ENCODE results near the gene AHSG.
"Not testable (repeated sequence)": the region's sequence is repeated elsewhere in the genome, so short reads cannot be mapped to it uniquely, and the experiment has no call there.

The AHSG gene

GRCh38 chr3:186618318-186618938 lies 5.6 kb downstream of the AHSG start:
- no peak for DNase-seq (ENCODE audit: low read depth)

DNA sequence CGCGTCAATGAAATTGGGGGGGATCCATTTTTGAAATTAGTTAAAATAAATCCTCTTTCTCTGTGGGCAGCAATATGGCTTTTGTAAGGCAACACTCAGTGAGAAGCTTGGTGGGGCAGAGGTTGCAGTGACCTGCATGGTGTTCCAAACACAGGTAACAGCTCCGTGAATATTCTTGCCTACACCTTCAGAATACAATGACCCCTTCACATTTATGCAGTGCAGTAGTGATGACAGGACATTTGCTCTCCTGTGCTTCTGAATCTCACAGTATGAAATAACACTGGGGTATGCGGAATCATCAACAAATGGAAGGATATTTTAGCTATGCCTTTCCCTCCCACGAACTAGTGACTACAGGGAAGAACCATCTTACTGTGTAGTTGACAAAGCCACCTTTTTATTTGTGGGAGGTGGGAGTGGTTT lies 6.9 kb downstream of the AHSG start:
- DNase-seq (ENCODE audit: low read depth), result no peak

- DNase-seq (ENCODE audit: low read depth), result no peak
Measured at GRCh38 chr3:186620213-186621092, 7.6 kb downstream of the AHSG start.

- no peak for DNase-seq (ENCODE audit: low read depth)
Measured at GRCh38 chr3:186621894-186622650, 9.2 kb downstream of the AHSG start.

- no peak for DNase-seq (ENCODE audit: low read depth)
Measured at GRCh38 chr3:186622651-186623310, 9.9 kb downstream of the AHSG start.

GRCh38 chr3:186624598-186624997 lies 11.7 kb downstream of the AHSG start:
- DNase-seq (ENCODE audit: low read depth), result no peak

GRCh38 chr3:186625600-186626042 lies 12.8 kb downstream of the AHSG start:
- DNase-seq (ENCODE audit: low read depth), result no peak

DNA sequence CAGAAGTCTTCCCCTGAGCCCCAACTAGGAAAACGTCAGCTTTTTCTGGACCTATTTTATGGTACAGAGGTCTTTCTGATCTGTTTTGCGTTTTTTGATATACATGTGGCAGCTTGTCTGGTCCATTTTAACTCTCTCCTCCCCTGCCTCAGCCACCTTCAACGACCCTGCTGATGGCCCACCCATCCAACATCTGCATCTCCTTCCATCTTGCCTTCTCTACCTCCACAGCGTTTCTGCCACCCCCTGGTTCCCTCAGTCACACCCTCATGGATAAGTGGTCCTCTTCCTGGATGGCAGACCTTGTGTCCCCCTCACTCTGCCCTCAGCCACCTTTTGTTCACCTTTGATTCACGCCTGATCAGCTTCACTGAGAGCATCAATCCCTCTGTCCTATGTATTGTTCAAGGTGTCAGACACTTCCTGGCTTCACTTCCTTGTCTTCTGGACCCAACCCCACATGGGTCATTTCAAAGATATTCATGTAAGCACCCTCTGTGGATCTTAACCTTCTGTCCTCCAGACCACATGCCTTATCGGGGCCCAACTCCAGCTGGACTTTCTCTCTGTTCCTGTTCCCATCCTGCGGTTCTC lies 13.5 kb downstream of the AHSG start:
- no peak for DNase-seq (ENCODE audit: low read depth)

GRCh38 chr3:186627852-186628414 lies 15.1 kb downstream of the AHSG start:
- no peak for DNase-seq (ENCODE audit: low read depth)

- DNase-seq (ENCODE audit: low read depth), result no peak
Measured at GRCh38 chr3:186628756-186629155, 15.9 kb downstream of the AHSG start.

GRCh38 chr3:186630950-186631641 lies 18.2 kb downstream of the AHSG start:
- DNase-seq (ENCODE audit: low read depth), result no peak

DNA sequence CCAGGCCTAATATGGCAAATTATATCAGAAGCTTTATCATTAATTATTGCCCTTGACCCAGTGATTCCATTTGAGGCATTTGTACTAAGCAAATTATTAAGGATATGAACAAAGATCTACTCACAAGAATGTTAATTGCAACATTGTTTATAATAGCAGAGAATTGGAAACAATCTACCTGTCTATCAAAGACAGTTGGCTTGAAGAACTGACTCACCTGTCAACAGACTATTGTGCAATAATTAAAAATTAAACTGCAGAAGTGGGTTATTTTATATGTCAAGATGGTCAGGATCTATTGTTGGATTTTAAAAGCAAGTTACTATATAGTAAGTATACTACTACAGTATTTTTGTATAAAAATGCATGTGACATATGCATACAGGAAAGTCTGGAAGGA lies 20.6 kb downstream of the AHSG start:
- DNase-seq (ENCODE audit: low read depth), result no peak

DNA sequence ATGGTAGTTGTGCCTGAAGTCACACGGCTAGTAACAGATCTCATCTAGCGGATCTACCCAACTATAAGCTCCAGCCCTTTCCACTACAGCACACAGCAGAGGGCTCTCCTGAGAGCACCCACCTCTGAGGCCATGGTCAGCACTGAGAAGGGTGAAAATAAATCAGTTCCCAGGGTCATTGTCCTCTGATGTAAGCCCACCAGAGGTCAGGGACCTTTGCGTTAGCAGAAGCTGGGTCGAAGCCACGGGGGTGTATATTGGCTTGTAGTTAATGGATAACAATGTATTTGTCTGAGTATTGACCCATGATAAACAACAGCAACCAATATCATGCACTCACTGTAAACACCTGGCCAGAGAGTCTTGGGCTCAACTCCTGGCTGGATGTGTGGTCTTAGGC lies 21.3 kb downstream of the AHSG start:
- DNase-seq (ENCODE audit: low read depth), result not testable (repeated sequence)

DNA sequence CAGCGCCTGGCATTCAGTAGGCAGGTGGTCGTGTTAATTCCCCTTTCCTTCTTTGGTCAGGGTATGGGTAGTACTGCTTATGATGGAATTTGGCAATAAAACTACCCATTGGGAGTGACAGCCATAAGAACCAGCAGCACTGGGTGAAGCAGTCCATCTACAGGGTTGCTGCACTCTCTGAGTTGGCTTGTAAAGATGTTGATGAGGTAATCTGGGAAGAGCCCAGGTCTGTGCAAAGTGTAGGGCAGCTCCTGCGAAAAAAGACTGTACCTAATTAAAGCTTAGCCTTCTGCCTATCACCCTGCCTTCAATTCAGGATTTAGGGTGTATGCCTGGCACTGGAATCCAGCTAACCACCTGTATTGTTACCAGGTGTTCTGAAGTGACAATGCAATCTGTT lies 22.7 kb downstream of the AHSG start:
- no peak for DNase-seq (ENCODE audit: low read depth)

DNA sequence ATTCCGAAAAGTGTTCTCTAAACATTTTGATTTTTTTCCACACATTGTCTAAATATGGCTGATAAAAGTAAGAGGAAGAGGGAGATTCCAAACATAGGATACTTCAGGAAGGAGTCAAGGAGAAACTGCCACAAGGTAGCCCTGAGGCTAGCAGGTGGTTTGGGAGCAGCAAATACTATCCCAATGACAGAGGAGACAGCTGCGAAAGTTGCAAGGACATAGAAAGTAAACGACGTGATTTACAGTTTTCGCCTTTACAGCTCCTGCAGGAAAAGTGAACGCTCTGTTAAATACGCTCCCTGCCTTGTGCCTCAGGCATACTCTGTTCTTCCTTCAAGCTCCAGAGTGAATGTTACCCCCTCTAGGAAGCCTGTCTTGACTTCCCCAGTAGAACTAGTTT lies 23.7 kb downstream of the AHSG start:
- DNase-seq (ENCODE audit: low read depth), result no peak

DNA sequence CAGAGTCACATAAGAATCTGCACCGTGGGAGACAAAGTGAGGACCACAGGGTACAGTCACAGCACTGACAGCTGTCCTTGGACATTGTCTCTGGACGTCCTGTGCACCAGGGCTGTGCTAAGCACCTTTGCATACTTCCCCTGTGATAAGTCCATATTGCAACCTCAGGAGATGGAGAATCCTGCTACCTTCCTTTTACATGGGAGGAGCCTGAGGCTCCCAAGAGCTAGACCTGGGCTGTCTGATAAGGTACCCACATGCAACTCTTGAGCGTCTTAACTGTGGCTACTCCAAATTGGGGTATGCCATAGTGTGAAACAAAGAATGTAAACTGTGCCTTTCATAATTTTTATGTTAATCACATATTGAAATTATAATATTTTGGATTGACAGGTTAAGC lies 24.8 kb downstream of the AHSG start:
- no peak for DNase-seq (ENCODE audit: low read depth)

DNA sequence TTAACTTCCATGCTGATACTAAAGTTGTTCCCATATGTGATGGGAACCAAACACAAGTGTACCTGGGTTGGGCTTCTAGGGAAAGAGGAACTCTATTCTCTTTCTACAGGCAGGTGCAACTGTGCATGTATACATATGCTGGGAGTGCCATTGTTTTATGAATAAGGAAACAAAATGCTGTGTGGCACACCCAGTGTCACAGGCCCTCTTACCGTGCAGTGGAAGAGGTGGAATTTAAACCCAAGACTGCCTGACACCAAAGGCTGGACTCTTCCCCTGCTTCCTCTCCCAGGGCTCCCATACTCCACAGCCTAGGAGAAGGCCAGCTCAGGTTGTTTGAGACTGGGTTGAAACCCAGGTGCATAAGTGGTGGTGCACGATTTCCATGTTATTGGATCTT lies 25.4 kb downstream of the AHSG start:
- DNase-seq (ENCODE audit: low read depth), result no peak

GRCh38 chr3:186639778-186640472 lies 27.1 kb downstream of the AHSG start, which contains the start of gene FETUB:
Gene FETUB (plus strand): TSS chr3:186640399. CDS start chr3:186640461, 62 bp downstream.
- no peak for DNase-seq (ENCODE audit: low read depth)

GRCh38 chr3:186640473-186640818 lies 27.6 kb downstream of the AHSG start:
- peak; percentile 23 for DNase-seq (ENCODE audit: low read depth)

DNA sequence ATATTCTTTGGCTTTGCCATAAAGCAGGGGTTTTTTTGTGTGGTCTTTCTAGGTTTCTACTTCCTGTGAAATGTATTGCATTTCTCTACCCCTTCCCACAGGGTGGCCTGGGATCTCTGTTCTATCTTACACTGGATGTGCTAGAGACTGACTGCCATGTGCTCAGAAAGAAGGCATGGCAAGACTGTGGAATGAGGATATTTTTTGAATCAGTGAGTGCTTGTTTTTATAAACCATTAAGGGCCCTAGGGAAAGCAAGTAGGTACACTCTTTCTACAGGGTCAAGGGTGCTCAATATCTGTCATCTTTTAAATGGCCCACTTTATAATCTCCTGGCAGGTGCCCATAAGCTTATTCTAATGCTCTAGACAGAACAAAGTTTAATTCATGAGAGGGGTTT lies 28.1 kb downstream of the AHSG start:
- no peak for DNase-seq (ENCODE audit: low read depth)
